Thoracic aorta endothelial cell (primary cell): Measurements from ENCODE around the gene TRIM9. TPM values are rescaled to one million over a fixed set of nuclear protein-coding genes. Genes with fewer than 3 reads are reported as not detected.

Experiments used
- total RNA-seq: library from RNA; depleted of rRNA; stranded (reverse); fragments of >200 nt; gene quantifications from 2 replicates; pipeline ENCODE4 v1.2.3, GENCODE V29; 2012

The TRIM9 gene
- total RNA-seq, result under 0.01 and 0.43 TPM in 2 replicates

GRCh38 chr14:51094901-51095853, at the start of gene TRIM9:
Gene TRIM9, minus strand, starts transcription at chr14:51095105. Its CDS starts 166 bp downstream, at chr14:51094939.

GRCh38 chr14:50943943-50944646, 150.8 kb downstream of the TRIM9 start, which contains the start of gene PYGL:
Gene PYGL, minus strand, starts transcription at chr14:50944483. Its CDS starts 80 bp downstream, at chr14:50944403.

Other genes with a start within 250 kb of the TRIM9 start
- not detected in 2 replicates for gene ABHD12B, start 223.1 kb downstream of the TRIM9 start, total RNA-seq
- gene PYGL, start 150.6 kb downstream of the TRIM9 start, total RNA-seq, result 126 and 141 TPM in 2 replicates
- 83.5 and 109 TPM in 2 replicates for gene TMX1, start 145.1 kb upstream of the TRIM9 start, total RNA-seq